ENCODE measurements around the gene RSRC2.
"Not testable (repeated sequence)": the region's sequence is repeated elsewhere in the genome, so short reads cannot be mapped to it uniquely, and the experiment has no call there.

The RSRC2 gene, protein sequence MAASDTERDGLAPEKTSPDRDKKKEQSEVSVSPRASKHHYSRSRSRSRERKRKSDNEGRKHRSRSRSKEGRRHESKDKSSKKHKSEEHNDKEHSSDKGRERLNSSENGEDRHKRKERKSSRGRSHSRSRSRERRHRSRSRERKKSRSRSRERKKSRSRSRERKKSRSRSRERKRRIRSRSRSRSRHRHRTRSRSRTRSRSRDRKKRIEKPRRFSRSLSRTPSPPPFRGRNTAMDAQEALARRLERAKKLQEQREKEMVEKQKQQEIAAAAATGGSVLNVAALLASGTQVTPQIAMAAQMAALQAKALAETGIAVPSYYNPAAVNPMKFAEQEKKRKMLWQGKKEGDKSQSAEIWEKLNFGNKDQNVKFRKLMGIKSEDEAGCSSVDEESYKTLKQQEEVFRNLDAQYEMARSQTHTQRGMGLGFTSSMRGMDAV

DNA sequence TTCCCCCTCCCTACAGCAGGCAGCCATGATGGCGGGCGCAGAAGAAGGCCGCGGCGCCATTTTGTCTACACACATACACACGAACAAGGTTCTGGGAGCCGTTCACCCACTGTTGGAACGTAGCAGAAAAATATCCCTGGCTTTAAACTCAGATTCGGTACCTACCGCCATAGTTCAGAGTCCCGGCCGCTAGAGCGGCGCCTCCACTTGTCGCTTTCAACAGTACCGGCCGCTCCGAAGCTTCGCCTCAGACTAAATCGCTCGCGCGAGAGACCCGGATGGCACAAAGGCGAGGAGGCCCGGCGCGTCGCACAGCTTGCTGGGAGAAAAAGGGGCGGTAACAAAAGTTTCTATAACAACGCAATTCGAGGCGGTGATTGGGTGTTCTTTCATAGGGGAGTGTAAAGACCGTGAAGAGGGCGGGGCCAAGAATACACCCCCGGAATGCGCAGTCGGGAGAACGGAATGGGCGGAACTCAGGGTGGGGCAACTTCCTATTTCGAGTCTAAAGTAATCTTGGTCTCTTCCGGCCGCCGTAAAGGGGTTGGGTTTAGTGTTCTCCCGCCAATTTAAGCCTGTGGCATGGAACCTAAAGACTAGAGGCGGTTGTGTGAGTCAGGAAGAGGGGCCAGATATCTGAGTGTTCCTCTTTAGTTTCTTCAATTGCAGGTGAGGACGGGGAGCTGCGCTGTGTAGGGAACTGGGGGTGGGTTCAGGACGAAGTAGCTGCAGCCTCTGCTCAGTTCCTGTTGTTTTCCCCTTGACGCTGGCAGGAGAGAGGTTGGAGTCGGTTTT, at the start of gene RSRC2, which contains the start of gene KNTC1:
Gene RSRC2 (minus strand): TSS at position 254 of the 795 bp plus-strand sequence. CDS start 83 bp downstream, at position 171.
Gene KNTC1 (plus strand): TSS at position 567 of the 795 bp plus-strand sequence. CDS start 2,815 bp downstream, outside the sequence.
- H3K4me3 ChIP-seq (ENCODE audit: low read depth, low read length), result peak within 1 kb of the TSS; percentile 87
- TF ChIP-seq MAX (IDR thresholded peaks at IDR 0.05; ENCODE audit: low read depth, low read length) (peak; percentile 60), MYC (IDR thresholded peaks at IDR 0.05; ENCODE audit: low read depth, low read length) (peak; percentile 75), POLR2A (IDR thresholded peaks at IDR 0.05; ENCODE audit: extremely low read depth, insufficient read length) (peak; percentile 99)
- TF ChIP-seq, protein P1, sequence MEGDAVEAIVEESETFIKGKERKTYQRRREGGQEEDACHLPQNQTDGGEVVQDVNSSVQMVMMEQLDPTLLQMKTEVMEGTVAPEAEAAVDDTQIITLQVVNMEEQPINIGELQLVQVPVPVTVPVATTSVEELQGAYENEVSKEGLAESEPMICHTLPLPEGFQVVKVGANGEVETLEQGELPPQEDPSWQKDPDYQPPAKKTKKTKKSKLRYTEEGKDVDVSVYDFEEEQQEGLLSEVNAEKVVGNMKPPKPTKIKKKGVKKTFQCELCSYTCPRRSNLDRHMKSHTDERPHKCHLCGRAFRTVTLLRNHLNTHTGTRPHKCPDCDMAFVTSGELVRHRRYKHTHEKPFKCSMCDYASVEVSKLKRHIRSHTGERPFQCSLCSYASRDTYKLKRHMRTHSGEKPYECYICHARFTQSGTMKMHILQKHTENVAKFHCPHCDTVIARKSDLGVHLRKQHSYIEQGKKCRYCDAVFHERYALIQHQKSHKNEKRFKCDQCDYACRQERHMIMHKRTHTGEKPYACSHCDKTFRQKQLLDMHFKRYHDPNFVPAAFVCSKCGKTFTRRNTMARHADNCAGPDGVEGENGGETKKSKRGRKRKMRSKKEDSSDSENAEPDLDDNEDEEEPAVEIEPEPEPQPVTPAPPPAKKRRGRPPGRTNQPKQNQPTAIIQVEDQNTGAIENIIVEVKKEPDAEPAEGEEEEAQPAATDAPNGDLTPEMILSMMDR (IDR thresholded peaks at IDR 0.05; ENCODE audit: low read depth, low read length), result no peak
- peak; percentile 100 for DNase-seq (ENCODE audit: low read depth)

DNA sequence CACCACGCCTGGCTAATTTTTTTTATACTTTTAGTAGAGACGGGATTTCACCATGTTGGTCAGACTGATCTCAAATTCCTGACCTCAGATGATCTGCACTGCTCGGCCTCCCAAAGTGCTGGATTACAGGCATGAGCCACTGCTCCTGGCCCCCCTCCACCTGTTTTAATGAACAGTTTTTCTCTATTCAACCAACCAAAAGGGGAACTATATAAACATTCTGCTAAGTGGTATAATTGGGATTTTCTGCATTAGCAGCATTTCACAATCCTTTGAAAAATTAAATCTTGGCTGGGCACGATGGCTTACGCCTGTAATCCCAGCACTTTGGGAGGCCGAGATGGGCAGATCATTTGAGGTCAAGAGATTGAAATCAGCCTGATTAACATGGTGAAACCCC, 45.1 kb upstream of the RSRC2 start:
- no peak overlapping the region for H3K4me3 ChIP-seq (ENCODE audit: low read depth, low read length)
- DNase-seq (ENCODE audit: low read depth), result no peak
- TF ChIP-seq POLR2A (IDR thresholded peaks at IDR 0.05; ENCODE audit: extremely low read depth, insufficient read length) (no peak), MAX (IDR thresholded peaks at IDR 0.05; ENCODE audit: low read depth, low read length) (no peak), MYC (IDR thresholded peaks at IDR 0.05; ENCODE audit: low read depth, low read length) (no peak)
- TF ChIP-seq, protein P1 (IDR thresholded peaks at IDR 0.05; ENCODE audit: low read depth, low read length), result no peak

- not testable (repeated sequence) for DNase-seq (ENCODE audit: low read depth)
These were observed 43.3 kb upstream of the RSRC2 start for GRCh38 chr12:122570006-122570405.

GRCh38 chr12:122569288-122569687, 42.6 kb upstream of the RSRC2 start:
- DNase-seq (ENCODE audit: low read depth), result no peak
- H3K4me3 ChIP-seq (ENCODE audit: low read depth, low read length), result no peak overlapping the region
- TF ChIP-seq POLR2A (IDR thresholded peaks at IDR 0.05; ENCODE audit: extremely low read depth, insufficient read length), result no peak
- TF ChIP-seq MYC (IDR thresholded peaks at IDR 0.05; ENCODE audit: low read depth, low read length), result no peak
- no peak for TF ChIP-seq MAX (IDR thresholded peaks at IDR 0.05; ENCODE audit: low read depth, low read length)
- TF ChIP-seq, protein P1 (IDR thresholded peaks at IDR 0.05; ENCODE audit: low read depth, low read length), result no peak

More at GRCh38 chr12:122570006-122570405, 43.3 kb upstream of the RSRC2 start:
- not testable (repeated sequence) for H3K4me3 ChIP-seq (ENCODE audit: low read depth, low read length)

- not testable (repeated sequence) for H3K4me3 ChIP-seq (ENCODE audit: low read depth, low read length)
These were observed 40.1 kb upstream of the RSRC2 start for GRCh38 chr12:122566816-122567215.

GRCh38 chr12:122563361-122563760, 36.6 kb upstream of the RSRC2 start:
- DNase-seq (ENCODE audit: low read depth), result no peak
- H3K4me3 ChIP-seq (ENCODE audit: low read depth, low read length), result no peak overlapping the region
- TF ChIP-seq MYC (IDR thresholded peaks at IDR 0.05; ENCODE audit: low read depth, low read length) (no peak), POLR2A (IDR thresholded peaks at IDR 0.05; ENCODE audit: extremely low read depth, insufficient read length) (no peak), MAX (IDR thresholded peaks at IDR 0.05; ENCODE audit: low read depth, low read length) (no peak)
- TF ChIP-seq, protein P1 (IDR thresholded peaks at IDR 0.05; ENCODE audit: low read depth, low read length), result no peak

More at GRCh38 chr12:122566816-122567215, 40.1 kb upstream of the RSRC2 start:
- not testable (repeated sequence) for DNase-seq (ENCODE audit: low read depth)
